HepG2 (cell line): ENCODE data around the gene BBS12. TPM values are rescaled to one million over a fixed set of nuclear protein-coding genes. Genes with fewer than 3 reads are reported as not detected.

Experiments used
- ATAC-seq: fragments of 200-7000 bp; cut with Tn5 transposase; 3 replicates; pipeline ENCODE4 v1.9.1; 2020; ENCODE audit warnings: mild to moderate bottlenecking, moderate library complexity
- BruUV-seq: library from RNA; stranded (reverse); fragments of 400-500 nt; replicated peaks from 2 replicates; lab custom pipeline; 2021; lab: Mats Ljungman, UMichigan
- CTCF ChIA-PET: fragments of 300-600 bp; formaldehyde crosslinking; extraction: SDS; loops from one replicate; lab custom pipeline; 2021; ENCODE audit warnings: low total read pairs, inconsistent platforms, low intra/inter-chr PET ratio; lab: Yijun Ruan, JAX
- POLR2A ChIA-PET: fragments of 350-600 bp; sonication (Branson Sonifier 250); formaldehyde crosslinking; loops from one replicate; lab custom pipeline; 2020; ENCODE audit warnings: antibody characterized with exemption, inconsistent platforms; lab: Yijun Ruan, JAX
- DNase-seq: peaks from one replicate; pipeline ENCODE4 v3.0.0-alpha.2; 2015; ENCODE audit warnings: low spot score
- FAIRE-seq: peaks from 3 replicates; lab custom pipeline; 2011; peaks lifted over from hg19 to GRCh38; lab: Jason Lieb, UNC
- H2AFZ ChIP-seq: one replicate; pipeline ENCODE4 v1.6.1; 2011; ENCODE audit warnings: low read length, inconsistent platforms
- H3K27ac ChIP-seq: fragments of 300-600 bp; 3 replicates; pipeline ENCODE4 v1.8.0; 2011; ENCODE audit warnings: mixed run types, mild to moderate bottlenecking, mixed read lengths, low read length, inconsistent platforms; ENCODE audit not compliant: insufficient read depth; ENCODE audit errors: extremely low read length
- H3K27me3 ChIP-seq, 2 experiments: fragments of 200-600 bp in 1 of 2; 2 replicates in 1 of 2; 3 replicates in 1 of 2; pipeline versions ENCODE4 v1.6.0 to v1.8.0; 2011; ENCODE audit warnings: low read length in 2 of 2, mild to moderate bottlenecking in 2 of 2, moderate library complexity in 2 of 2, inconsistent platforms in 1 of 2; ENCODE audit not compliant: insufficient read depth in 2 of 2, control insufficient read depth in 1 of 2
- H3K36me3 ChIP-seq, 2 experiments: fragments of 200-600 bp in 1 of 2; replicated peaks in 1 of 2; 2 replicates in 1 of 2; 3 replicates in 1 of 2; pipeline versions ENCODE4 v1.5.1 to v1.8.0; 2011; ENCODE audit warnings: low read length in 2 of 2, inconsistent platforms in 1 of 2; ENCODE audit not compliant: insufficient read depth in 2 of 2, control insufficient read depth in 1 of 2
- H3K4me1 ChIP-seq: 2 replicates; pipeline ENCODE4 v1.5.1; 2012; ENCODE audit warnings: low read length, inconsistent platforms; ENCODE audit not compliant: insufficient read depth
- H3K4me2 ChIP-seq: 2 replicates; pipeline ENCODE4 v1.6.0; 2011; ENCODE audit warnings: low read depth, low read length, inconsistent platforms
- H3K4me3 ChIP-seq, 3 experiments: fragments of 200-600 bp in 1 of 3; sonication (generic), shearing (Covaris generic) in 1 of 3; replicated peaks in 1 of 3; 2 replicates each; pipeline ENCODE4 v1.5.1; 2011 to 2016; ENCODE audit warnings: low read length in 3 of 3, inconsistent platforms in 2 of 3, low read depth in 2 of 3, mild to moderate bottlenecking in 2 of 3, control low read depth in 1 of 3, mixed read lengths in 1 of 3; ENCODE audit not compliant: insufficient read depth in 1 of 3
- H3K79me2 ChIP-seq: one replicate; pipeline ENCODE4 v1.6.1; 2011; ENCODE audit warnings: low read length, inconsistent platforms; ENCODE audit not compliant: insufficient read depth
- H3K9ac ChIP-seq: 2 replicates; pipeline ENCODE4 v1.6.0; 2011; ENCODE audit warnings: mild to moderate bottlenecking, low read depth, low read length, inconsistent platforms; ENCODE audit not compliant: insufficient read depth
- H3K9me3 ChIP-seq: 2 replicates; pipeline ENCODE4 v1.5.1; 2012; ENCODE audit warnings: mild to moderate bottlenecking, low read length
- H4K20me1 ChIP-seq: 2 replicates; pipeline ENCODE4 v1.6.0; 2011; ENCODE audit warnings: inconsistent platforms, mild to moderate bottlenecking, low read length, moderate library complexity; ENCODE audit not compliant: insufficient read depth
- CENPBD1 ChIP-seq: sonication (generic); formaldehyde crosslinking; IDR thresholded peaks from 2 replicates; pipeline ENCODE4 v1.8.0; 2022; ENCODE audit warnings: missing genetic modification reagents, low read depth, mild to moderate bottlenecking, borderline replicate concordance
- ELF4 ChIP-seq: sonication (generic); formaldehyde crosslinking; IDR thresholded peaks from 2 replicates; pipeline ENCODE4 v1.5.0; 2020; ENCODE audit warnings: missing genetic modification reagents, mild to moderate bottlenecking, moderate library complexity, borderline replicate concordance
- HOXD1 ChIP-seq: sonication (generic); formaldehyde crosslinking; IDR thresholded peaks from 2 replicates; pipeline ENCODE4 v1.5.0; 2020; ENCODE audit warnings: missing genetic modification reagents
- MYNN ChIP-seq: sonication (generic); formaldehyde crosslinking; IDR thresholded peaks from 2 replicates; pipeline ENCODE4 v1.4.0; 2020; ENCODE audit warnings: mild to moderate bottlenecking, low read depth, missing genetic modification reagents
- RAD51 ChIP-seq: fragments of 450-650 bp; IDR thresholded peaks from 2 replicates; pipeline ENCODE4 v1.6.1; 2016; ENCODE audit warnings: borderline replicate concordance
- SMAD9 ChIP-seq: sonication (generic); formaldehyde crosslinking; IDR thresholded peaks from 2 replicates; pipeline ENCODE4 v1.5.1; 2020; ENCODE audit warnings: mild to moderate bottlenecking, missing genetic modification reagents
- YEATS2 ChIP-seq: sonication (generic); formaldehyde crosslinking; IDR thresholded peaks from 2 replicates; pipeline ENCODE4 v1.4.0; 2020; ENCODE audit warnings: missing genetic modification reagents, borderline replicate concordance
- ZBED4 ChIP-seq: sonication (generic); formaldehyde crosslinking; IDR thresholded peaks from 2 replicates; pipeline ENCODE4 v1.4.0; 2020; ENCODE audit warnings: missing genetic modification reagents, borderline replicate concordance
- ZMYM4 ChIP-seq: sonication (generic); formaldehyde crosslinking; IDR thresholded peaks from 2 replicates; pipeline ENCODE4 v1.8.1; 2023; ENCODE audit warnings: mild to moderate bottlenecking, missing genetic modification reagents
- ZNF263 ChIP-seq: sonication (generic); formaldehyde crosslinking; IDR thresholded peaks from 2 replicates; pipeline ENCODE4 v1.4.0; 2020; ENCODE audit warnings: missing genetic modification reagents
- ZNF317 ChIP-seq: sonication (generic); formaldehyde crosslinking; IDR thresholded peaks from 2 replicates; pipeline ENCODE4 v1.5.0; 2020; ENCODE audit warnings: mild to moderate bottlenecking, missing genetic modification reagents
- ZNF350 ChIP-seq: sonication (generic); formaldehyde crosslinking; IDR thresholded peaks from 2 replicates; pipeline ENCODE4 v1.4.0; 2020; ENCODE audit warnings: mild to moderate bottlenecking, low read depth, missing genetic modification reagents, borderline replicate concordance
- ZNF354B ChIP-seq: sonication (generic); formaldehyde crosslinking; IDR thresholded peaks from 2 replicates; pipeline ENCODE4 v1.8.0; 2022; ENCODE audit warnings: mild to moderate bottlenecking, missing genetic modification reagents
- ZNF552 ChIP-seq: sonication (generic); formaldehyde crosslinking; IDR thresholded peaks from 2 replicates; pipeline ENCODE4 v1.9.0; 2022; ENCODE audit warnings: missing genetic modification reagents, mild to moderate bottlenecking, borderline replicate concordance
- ZNF720 ChIP-seq: sonication (generic); formaldehyde crosslinking; IDR thresholded peaks from 2 replicates; pipeline ENCODE4 v1.4.0; 2020; ENCODE audit warnings: missing genetic modification reagents
- ZNF800 ChIP-seq: sonication (generic); formaldehyde crosslinking; IDR thresholded peaks from 2 replicates; pipeline ENCODE4 v1.4.0; 2020; ENCODE audit warnings: missing genetic modification reagents
- ZSCAN5A ChIP-seq: sonication (generic); formaldehyde crosslinking; IDR thresholded peaks from 2 replicates; pipeline ENCODE4 v1.8.0; 2022; ENCODE audit warnings: mild to moderate bottlenecking, missing genetic modification reagents, borderline replicate concordance
- WGBS: methylation state at CpG from one replicate; pipeline ENCODE4 v1.1.6; 2017; ENCODE audit warnings: low lambda C conversion rate; 5-methylcytosine and 5-hydroxymethylcytosine counted together
- in situ Hi-C: cut with HindIII; loops from 2 replicates; pipeline ENCODE4 v1.10.0; 2017; ENCODE audit warnings: low pct_unique_long_range_greater_than_20kb; ENCODE audit not compliant: extremely low pct_ligation_motif_present
- intact Hi-C: fragments of 100-400 bp; cut with micrococcal nuclease; formaldehyde crosslinking; loops from one replicate; pipeline ENCODE4 v1.10.0; 2022; ENCODE audit not compliant: unreplicated experiment
- polyA plus RNA-seq, 8 experiments: library from polyadenylated mRNA; depleted of rRNA in 3 of 8; stranded (reverse) in 7 of 8; unstranded in 1 of 8; fragments of >200 nt; fragmentation: Illumina TruSeq in 4 of 8; extraction: Trizol in 4 of 8; gene quantifications; 2 replicates each; pipeline versions ENCODE4 v1.2.1 to v1.2.3, GENCODE V29; 2011 to 2016; ENCODE audit warnings: low read depth in 4 of 8, missing spikeins in 1 of 8, mixed read lengths in 1 of 8; ENCODE audit not compliant: insufficient read depth in 1 of 8
- total RNA-seq, 5 experiments: library from RNA; depleted of rRNA; stranded (reverse); fragments of >200 nt; fragmentation: Illumina TruSeq; extraction: Trizol; gene quantifications; 2 replicates each; pipeline ENCODE4 v1.2.3, GENCODE V29; 2016; ENCODE audit warnings: low read depth in 1 of 5

The BBS12 gene
- total and polyA plus RNA-seq, 2 of the 13 experiments (the other 11 are each of a cell fraction or from before 2014, with no cell fraction given), result 0.32 to 1.7 TPM

- H3K79me2 ChIP-seq, result no peaks in the 10 kb centered on the region
- no peak overlapping the region for H2AFZ ChIP-seq
- ChIA-PET POLR2A (no interaction called here), CTCF (no interaction called here)
- H3K9me3 ChIP-seq, result no peaks in the 10 kb centered on the region
- no peak for ATAC-seq
- H3K4me2 ChIP-seq, result no peak overlapping the region
- DNase-seq, result no peak
- intact Hi-C loops (no loop called here), in situ Hi-C loops (no loop called here)
- no peaks in the 10 kb centered on the region for H3K36me3 ChIP-seq
- WGBS, result 87% methylated on average over 15 of the region's 15 CpGs
- no peak for FAIRE-seq
- H3K27me3 ChIP-seq, result no peaks in the 10 kb centered on the region
- no peak overlapping the region for H3K4me3 ChIP-seq
- H3K27ac ChIP-seq, result no peak overlapping the region
- H3K4me1 ChIP-seq, result peaks cover 10% of the 10 kb centered on the region
- H3K9ac ChIP-seq, result no peak overlapping the region
- no peaks in the 10 kb centered on the region for H4K20me1 ChIP-seq
- BruUV-seq, result no TSS peak
- TF ChIP-seq ZNF317 (CRISPR knock-in tag) (no peak), ZNF720 (no peak), ZNF800 (CRISPR knock-in tag) (no peak), ZNF354B (CRISPR knock-in tag) (no peak), ZNF350 (CRISPR knock-in tag) (no peak), ZNF552 (CRISPR knock-in tag) (no peak), SMAD9 (CRISPR knock-in tag) (no peak), HOXD1 (CRISPR knock-in tag) (no peak), ZNF263 (no peak), ELF4 (CRISPR knock-in tag) (no peak), CENPBD1 (CRISPR knock-in tag) (no peak), ZBED4 (CRISPR knock-in tag) (no peak), ZMYM4 (CRISPR knock-in tag) (no peak), YEATS2 (CRISPR knock-in tag) (no peak), ZSCAN5A (CRISPR knock-in tag) (no peak), RAD51 (no peak), MYNN (CRISPR knock-in tag) (no peak)
Measured at GRCh38 chr4:122742933-122743829, 10.7 kb downstream of the BBS12 start.
